K562 (cell line): ENCODE measurements around the gene NPTX2. TPM values are rescaled to one million over a fixed set of nuclear protein-coding genes. Genes with fewer than 3 reads are reported as not detected.

Source experiments
- ATAC-seq: fragments of 200-7000 bp; cut with Tn5 transposase; 3 replicates; pipeline ENCODE4 v1.9.1; 2020; ENCODE audit warnings: moderate library complexity
- BruUV-seq: library from RNA; stranded (reverse); fragments of 400-500 nt; replicated peaks from 2 replicates; lab custom pipeline; 2021; lab: Mats Ljungman, UMichigan
- CTCF ChIA-PET: fragments of 300-600 bp; formaldehyde crosslinking; extraction: SDS; loops from one replicate; lab custom pipeline; 2021; ENCODE audit warnings: low intra/inter-chr PET ratio; lab: Yijun Ruan, JAX
- POLR2A ChIA-PET: fragments of 300-600, 350-650 bp; sonication (Branson Sonifier 250); formaldehyde crosslinking; extraction: SDS; loops from one replicate; lab custom pipeline; 2021; ENCODE audit warnings: antibody characterized with exemption, inconsistent platforms; lab: Yijun Ruan, JAX
- DNase-seq, 4 experiments: peaks; one replicate each; pipeline versions ENCODE4 v3.0.0 to v3.0.0-alpha.2; 2011 to 2018; ENCODE audit warnings: low spot score in 3 of 4, mixed read lengths in 3 of 4; ENCODE audit errors: extremely low read depth in 1 of 4
- FAIRE-seq: peaks from 2 replicates; lab custom pipeline; 2011; peaks lifted over from hg19 to GRCh38; lab: Jason Lieb, UNC
- H2AFZ ChIP-seq: 2 replicates; pipeline ENCODE4 v1.6.0; 2011; ENCODE audit warnings: low read depth, low read length, control low read depth, inconsistent platforms
- H3K27ac ChIP-seq: fragments of 200-600 bp; 3 replicates; pipeline ENCODE4 v1.8.0; 2011; ENCODE audit warnings: low read depth, mild to moderate bottlenecking, control low read depth, inconsistent platforms, low read length, moderate library complexity, mixed read lengths; ENCODE audit errors: extremely low read depth
- H3K27me3 ChIP-seq, 2 experiments: fragments of 300-600 bp in 1 of 2; 2 replicates in 1 of 2; 3 replicates in 1 of 2; pipeline versions ENCODE4 v1.6.0 to v1.8.0; 2011; ENCODE audit warnings: inconsistent platforms in 2 of 2, low read length in 2 of 2, mild to moderate bottlenecking in 1 of 2, mixed read lengths in 1 of 2, moderate library complexity in 1 of 2; ENCODE audit not compliant: control insufficient read depth in 2 of 2, insufficient read depth in 2 of 2
- H3K36me3 ChIP-seq: fragments of 300-600 bp; 3 replicates; pipeline ENCODE4 v1.8.0; 2011; ENCODE audit warnings: mild to moderate bottlenecking, low read length, inconsistent platforms; ENCODE audit not compliant: control insufficient read depth, insufficient read depth
- H3K4me1 ChIP-seq, 2 experiments: fragments of 200-600 bp in 1 of 2; replicated peaks in 1 of 2; 2 replicates in 1 of 2; 3 replicates in 1 of 2; pipeline versions ENCODE4 v1.5.1 to v1.8.0; 2011; ENCODE audit warnings: inconsistent platforms in 2 of 2, low read length in 2 of 2, mild to moderate bottlenecking in 1 of 2, mixed read lengths in 1 of 2, moderate library complexity in 1 of 2; ENCODE audit not compliant: control insufficient read depth in 2 of 2, insufficient read depth in 2 of 2
- H3K4me2 ChIP-seq: 2 replicates; pipeline ENCODE4 v1.6.1; 2011; ENCODE audit warnings: low read length, control low read depth, inconsistent platforms, mixed read lengths; ENCODE audit not compliant: insufficient read depth
- H3K4me3 ChIP-seq: fragments of 200-600 bp; sonication (generic), shearing (Covaris generic); 2 replicates; pipeline ENCODE4 v1.5.1; 2016; ENCODE audit warnings: control low read depth, inconsistent platforms
- H3K79me2 ChIP-seq: fragments of 200-600 bp; 3 replicates; pipeline ENCODE4 v1.8.0; 2011; ENCODE audit warnings: low read length, inconsistent platforms; ENCODE audit not compliant: control insufficient read depth, insufficient read depth
- H3K9ac ChIP-seq, 2 experiments: 2 replicates each; pipeline versions ENCODE4 v1.6.0 to v1.6.1; 2011; ENCODE audit warnings: low read depth in 2 of 2, low read length in 2 of 2, control low read depth in 1 of 2, inconsistent platforms in 1 of 2, mild to moderate bottlenecking in 1 of 2, mixed read lengths in 1 of 2; ENCODE audit not compliant: insufficient read depth in 1 of 2
- H3K9me1 ChIP-seq: one replicate; pipeline ENCODE4 v1.6.0; 2011; ENCODE audit warnings: inconsistent platforms, mild to moderate bottlenecking, low read length, moderate library complexity; ENCODE audit not compliant: control insufficient read depth, insufficient read depth
- H3K9me3 ChIP-seq: replicated peaks from 2 replicates; pipeline ENCODE4 v1.5.1; 2011; ENCODE audit warnings: low read depth, low read length, inconsistent platforms; ENCODE audit not compliant: control insufficient read depth, insufficient read depth
- H4K20me1 ChIP-seq: replicated peaks from 2 replicates; pipeline ENCODE4 v1.6.1; 2011; ENCODE audit warnings: low read length, inconsistent platforms, mixed read lengths; ENCODE audit not compliant: control insufficient read depth, insufficient read depth
- DIDO1 ChIP-seq: fragments of 450-650 bp; IDR thresholded peaks from 2 replicates; pipeline ENCODE4 v1.6.1; 2016; ENCODE audit warnings: low read depth, missing biosample characterization, missing genetic modification characterization
- PHF20 ChIP-seq: fragments of 450-650 bp; IDR thresholded peaks from 2 replicates; pipeline ENCODE4 v1.6.1; 2018; ENCODE audit not compliant: partially characterized antibody
- SRSF1 ChIP-seq: fragments of 200-400 bp; formaldehyde crosslinking; IDR thresholded peaks from 2 replicates; pipeline ENCODE4 v1.6.1; 2017; ENCODE audit warnings: mild to moderate bottlenecking, low read depth, low read length, moderate library complexity
- ZBED1 ChIP-seq: IDR thresholded peaks from 2 replicates; pipeline ENCODE4 v1.6.1; 2014
- WGBS: fragments of 100-300 bp; shearing (Covaris generic); methylation state at CpG from one replicate; pipeline ENCODE4 v1.1.6; 2016; ENCODE audit warnings: low coverage, mixed read lengths; ENCODE audit not compliant: insufficient coverage; ENCODE audit errors: missing lambda C conversion rate; 5-methylcytosine and 5-hydroxymethylcytosine counted together
- in situ Hi-C: fragments of 300-500 bp; cut with MboI; formaldehyde crosslinking; loops from 4 replicates; pipeline ENCODE4 v1.15.0; 2018; ENCODE audit warnings: inconsistent platforms, mixed read lengths
- intact Hi-C: fragments of 100-400 bp; cut with micrococcal nuclease; formaldehyde crosslinking; loops from 2 replicates; pipeline ENCODE4 v1.14.2; 2022
- polyA plus RNA-seq, 8 experiments: library from polyadenylated mRNA; depleted of rRNA in 4 of 8; stranded (reverse) in 5 of 8; unstranded in 3 of 8; fragments of >200 nt; fragmentation: Nextera tagmentation in 2 of 8; fragmentation: Illumina TruSeq in 1 of 8; extraction: Ambion mirVana in 2 of 8; extraction: Trizol in 1 of 8; gene quantifications; 2 replicates each; pipeline versions ENCODE4 v1.2.1 to v1.2.3, GENCODE V29; 2011 to 2014; ENCODE audit warnings: inconsistent platforms in 1 of 8, missing spikeins in 1 of 8
- total RNA-seq, 7 experiments: library from RNA; depleted of rRNA in 6 of 7; stranded (reverse); fragments of >200 nt in 6 of 7; fragmentation: Illumina TruSeq in 2 of 7; extraction: Trizol in 2 of 7; gene quantifications; 2 replicates each; pipeline versions ENCODE4 v1.2.1 to v1.2.3, GENCODE V29; 2011 to 2021; ENCODE audit warnings: low replicate concordance in 1 of 7
- TF ChIP-seq, protein P1 (sequence below): fragments of 200-800 bp; sonication (Bioruptor generic); IDR thresholded peaks from 2 replicates; pipeline ENCODE4 v1.6.1; 2016; ENCODE audit warnings: missing genetic modification characterization, missing compliant biosample characterization

Gene NPTX2
- total and polyA plus RNA-seq, 9 of the 15 experiments (the other 6 are each of a cell fraction or from before 2014, with no cell fraction given), result 0.07 TPM; not detected in 8

DNA sequence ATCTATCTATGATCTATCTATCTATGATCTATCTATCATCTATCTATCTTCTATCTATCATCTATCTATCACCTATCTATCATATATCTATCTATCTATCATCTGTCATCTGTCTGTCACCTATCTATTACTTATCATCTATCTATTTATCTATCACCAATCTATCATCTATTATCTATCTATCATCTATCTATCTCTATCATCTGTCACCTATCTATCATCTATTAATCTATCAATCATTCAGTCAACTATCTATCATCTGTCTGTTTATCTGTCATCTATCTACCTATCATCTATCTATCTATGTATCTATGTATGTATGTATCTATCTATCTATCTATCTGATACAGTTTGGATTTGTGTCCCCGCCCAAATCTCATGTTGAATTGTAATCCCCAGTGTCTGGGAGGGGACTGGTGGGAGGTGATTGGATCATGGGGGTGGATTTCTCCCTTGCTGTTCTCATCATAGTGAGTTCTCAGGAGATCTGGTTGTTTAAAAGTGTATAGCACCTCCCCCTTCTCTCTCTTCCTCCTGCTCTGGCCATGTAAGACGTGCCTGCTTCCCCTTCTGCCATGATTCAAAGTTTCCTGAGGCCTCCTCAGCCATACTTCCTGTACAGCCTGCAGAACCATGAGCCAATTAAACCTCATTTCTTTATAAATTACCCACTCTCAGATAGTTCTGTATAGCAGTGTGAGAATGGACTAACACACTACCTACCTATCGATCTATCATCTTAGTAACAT lies 37.6 kb downstream of the NPTX2 start (continued):
- TF ChIP-seq, protein P1, sequence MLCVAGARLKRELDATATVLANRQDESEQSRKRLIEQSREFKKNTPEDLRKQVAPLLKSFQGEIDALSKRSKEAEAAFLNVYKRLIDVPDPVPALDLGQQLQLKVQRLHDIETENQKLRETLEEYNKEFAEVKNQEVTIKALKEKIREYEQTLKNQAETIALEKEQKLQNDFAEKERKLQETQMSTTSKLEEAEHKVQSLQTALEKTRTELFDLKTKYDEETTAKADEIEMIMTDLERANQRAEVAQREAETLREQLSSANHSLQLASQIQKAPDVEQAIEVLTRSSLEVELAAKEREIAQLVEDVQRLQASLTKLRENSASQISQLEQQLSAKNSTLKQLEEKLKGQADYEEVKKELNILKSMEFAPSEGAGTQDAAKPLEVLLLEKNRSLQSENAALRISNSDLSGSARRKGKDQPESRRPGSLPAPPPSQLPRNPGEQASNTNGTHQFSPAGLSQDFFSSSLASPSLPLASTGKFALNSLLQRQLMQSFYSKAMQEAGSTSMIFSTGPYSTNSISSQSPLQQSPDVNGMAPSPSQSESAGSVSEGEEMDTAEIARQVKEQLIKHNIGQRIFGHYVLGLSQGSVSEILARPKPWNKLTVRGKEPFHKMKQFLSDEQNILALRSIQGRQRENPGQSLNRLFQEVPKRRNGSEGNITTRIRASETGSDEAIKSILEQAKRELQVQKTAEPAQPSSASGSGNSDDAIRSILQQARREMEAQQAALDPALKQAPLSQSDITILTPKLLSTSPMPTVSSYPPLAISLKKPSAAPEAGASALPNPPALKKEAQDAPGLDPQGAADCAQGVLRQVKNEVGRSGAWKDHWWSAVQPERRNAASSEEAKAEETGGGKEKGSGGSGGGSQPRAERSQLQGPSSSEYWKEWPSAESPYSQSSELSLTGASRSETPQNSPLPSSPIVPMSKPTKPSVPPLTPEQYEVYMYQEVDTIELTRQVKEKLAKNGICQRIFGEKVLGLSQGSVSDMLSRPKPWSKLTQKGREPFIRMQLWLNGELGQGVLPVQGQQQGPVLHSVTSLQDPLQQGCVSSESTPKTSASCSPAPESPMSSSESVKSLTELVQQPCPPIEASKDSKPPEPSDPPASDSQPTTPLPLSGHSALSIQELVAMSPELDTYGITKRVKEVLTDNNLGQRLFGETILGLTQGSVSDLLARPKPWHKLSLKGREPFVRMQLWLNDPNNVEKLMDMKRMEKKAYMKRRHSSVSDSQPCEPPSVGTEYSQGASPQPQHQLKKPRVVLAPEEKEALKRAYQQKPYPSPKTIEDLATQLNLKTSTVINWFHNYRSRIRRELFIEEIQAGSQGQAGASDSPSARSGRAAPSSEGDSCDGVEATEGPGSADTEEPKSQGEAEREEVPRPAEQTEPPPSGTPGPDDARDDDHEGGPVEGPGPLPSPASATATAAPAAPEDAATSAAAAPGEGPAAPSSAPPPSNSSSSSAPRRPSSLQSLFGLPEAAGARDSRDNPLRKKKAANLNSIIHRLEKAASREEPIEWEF, result peak; percentile 49; the same call in 1 of the 2 replicates
- TF ChIP-seq SRSF1 (no peak), ZBED1 (no peak)

DNA sequence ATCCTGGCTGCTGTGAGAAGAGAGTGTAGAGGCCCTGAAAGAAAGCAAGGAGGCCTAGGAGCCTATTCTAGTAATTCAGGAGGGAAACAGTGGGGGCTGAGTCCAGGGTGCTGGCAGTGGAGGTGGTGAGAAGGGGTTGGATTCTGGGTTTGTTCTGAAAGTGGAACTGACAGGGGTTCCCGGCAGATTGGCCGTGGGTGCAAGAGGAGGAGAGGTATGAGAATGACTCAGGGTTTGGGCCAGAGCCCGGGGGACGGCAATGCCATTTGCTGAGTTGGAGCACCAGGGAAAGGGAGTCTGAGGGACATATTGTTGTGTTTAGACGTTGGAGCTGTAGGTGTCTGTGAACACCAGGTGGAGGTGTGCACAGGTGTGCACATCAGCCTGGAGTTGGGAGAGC lies 38.5 kb downstream of the NPTX2 start:
- CTCF ChIA-PET, result interaction anchor here (0.5 kb wide), 1 partner anchor 90 kb away, joined by 4 read pairs; no protein-coding TSS in a partner anchor

More for the DNA sequence above, 38.5 kb downstream of the NPTX2 start:
- no peaks in the 10 kb centered on the region for H3K9me1 ChIP-seq
- in situ Hi-C loops (no loop called here), intact Hi-C loops (no loop called here)
- FAIRE-seq (no peak), ATAC-seq (no peak)
- no peak overlapping the region for H3K4me2 ChIP-seq
- H3K79me2 ChIP-seq, result no peaks in the 10 kb centered on the region
- 0 out of 2 replicates have a peak, but pooled peaks cover 3% of the 10 kb centered on the region for H3K9me3 ChIP-seq
- no peaks in the 10 kb centered on the region for H3K36me3 ChIP-seq
- no peak overlapping the region for H3K4me3 ChIP-seq
- no peaks in the 10 kb centered on the region for H3K4me1 ChIP-seq
- no peak for TF ChIP-seq PHF20
- TF ChIP-seq DIDO1 (tag), result no peak
- TF ChIP-seq, all 486 proteins: peak for 0
- H3K27ac ChIP-seq, result no peak overlapping the region
- no peaks in the 10 kb centered on the region for H4K20me1 ChIP-seq
- no TSS peak for BruUV-seq
- no peak overlapping the region for H2AFZ ChIP-seq
- DNase-seq, result no peak
- peaks cover 10 to 28% of the 10 kb centered on the region in 2 experiments; a peak in 4 of 5 replicates for H3K27me3 ChIP-seq
- no peak overlapping the region for H3K9ac ChIP-seq
- WGBS, result 5% methylated on average over 5 of the region's 5 CpGs
- POLR2A ChIA-PET, result interaction anchor here (0.7 kb wide), 1 partner anchor 130 kb away, joined by 3 read pairs; no protein-coding TSS in a partner anchor
